Natural killer cell (primary cell): ENCODE measurements around the gene GALNT11. TPM values are rescaled to one million over a fixed set of nuclear protein-coding genes. Genes with fewer than 3 reads are reported as not detected.

ENCODE experiments used
- ATAC-seq, 3 donors: fragments of 150-1000 bp in 2 of 3; fragments of 200-7000 bp in 1 of 3; cut with Tn5 transposase; 1 replicate in 1 of 3; 2 replicates in 2 of 3; pipeline ENCODE4 v1.10.0; 2021; ENCODE audit warnings: mild to moderate bottlenecking in 2 of 3, moderate library complexity in 2 of 3
- DNase-seq, 2 donors: peaks; one replicate each; pipeline versions ENCODE4 v3.0.0 to v3.0.0-alpha.2; 2013 to 2021; ENCODE audit warnings: mixed read lengths in 1 of 2
- H3K27ac ChIP-seq: one replicate; pipeline ENCODE4 v1.5.1; 2013; ENCODE audit warnings: mild to moderate bottlenecking, low read length
- H3K27me3 ChIP-seq: one replicate; pipeline ENCODE4 v1.6.1; 2013; ENCODE audit warnings: low read length; ENCODE audit not compliant: control insufficient read depth, insufficient read depth
- H3K36me3 ChIP-seq: one replicate; pipeline ENCODE4 v1.6.1; 2013; ENCODE audit warnings: low read length; ENCODE audit not compliant: control insufficient read depth, insufficient read depth
- H3K4me1 ChIP-seq: one replicate; pipeline ENCODE4 v1.6.1; 2013; ENCODE audit warnings: low read length; ENCODE audit not compliant: control insufficient read depth, insufficient read depth
- H3K4me3 ChIP-seq: one replicate; pipeline ENCODE4 v1.5.1; 2013; ENCODE audit warnings: low read length
- H3K9me3 ChIP-seq: one replicate; pipeline ENCODE4 v1.6.1; 2013; ENCODE audit warnings: low read length; ENCODE audit not compliant: control insufficient read depth, insufficient read depth
- H3K27ac Mint-ChIP-seq, 2 donors: one replicate each; pipeline ENCODE4 v1.8.0; 2022; ENCODE audit warnings: mild to moderate bottlenecking in 2 of 2, mixed read lengths in 2 of 2, moderate library complexity in 1 of 2
- H3K27me3 Mint-ChIP-seq, 2 donors: one replicate each; pipeline ENCODE4 v1.8.0; 2022; ENCODE audit warnings: low read depth in 2 of 2, mixed read lengths in 2 of 2
- H3K36me3 Mint-ChIP-seq: one replicate; pipeline ENCODE4 v1.8.0; 2022; ENCODE audit warnings: mixed read lengths
- H3K4me1 Mint-ChIP-seq, 2 donors: one replicate each; pipeline ENCODE4 v1.8.0; 2022; ENCODE audit warnings: mixed read lengths in 2 of 2
- H3K4me3 Mint-ChIP-seq: one replicate; pipeline ENCODE4 v1.8.0; 2022; ENCODE audit warnings: mild to moderate bottlenecking, moderate library complexity, mixed read lengths
- H3K9me3 Mint-ChIP-seq, 2 donors: one replicate each; pipeline ENCODE4 v1.8.0; 2022; ENCODE audit warnings: mixed read lengths in 2 of 2
- WGBS: methylation state at CpG from one replicate; pipeline ENCODE4 v1.1.7; 2013; ENCODE audit warnings: missing lambda C conversion rate; ENCODE audit not compliant: insufficient coverage; 5-methylcytosine and 5-hydroxymethylcytosine counted together
- intact Hi-C: fragments of 100-400 bp; cut with micrococcal nuclease; formaldehyde crosslinking; loops from one replicate; pipeline ENCODE4 v1.14.2; 2022
- total RNA-seq, 4 donors: library from RNA; stranded (reverse); fragments of 120-200 nt in 1 of 4; gene quantifications; one replicate each; pipeline versions ENCODE4 v1.2.3 to v1.2.4, GENCODE V29; 2013 to 2022
- TF ChIP-seq, protein P1 (sequence below): fragments of 200-600 bp; IDR thresholded peaks from one replicate; pipeline ENCODE4 v1.8.0; 2022; ENCODE audit warnings: antibody characterized with exemption

Gene GALNT11
- total RNA-seq, 3 donors from 2014 or later (not counting 1 experiment from before 2014, with no cell fraction given) = 31.7 to 50.2 (median 44.0) TPM

DNA sequence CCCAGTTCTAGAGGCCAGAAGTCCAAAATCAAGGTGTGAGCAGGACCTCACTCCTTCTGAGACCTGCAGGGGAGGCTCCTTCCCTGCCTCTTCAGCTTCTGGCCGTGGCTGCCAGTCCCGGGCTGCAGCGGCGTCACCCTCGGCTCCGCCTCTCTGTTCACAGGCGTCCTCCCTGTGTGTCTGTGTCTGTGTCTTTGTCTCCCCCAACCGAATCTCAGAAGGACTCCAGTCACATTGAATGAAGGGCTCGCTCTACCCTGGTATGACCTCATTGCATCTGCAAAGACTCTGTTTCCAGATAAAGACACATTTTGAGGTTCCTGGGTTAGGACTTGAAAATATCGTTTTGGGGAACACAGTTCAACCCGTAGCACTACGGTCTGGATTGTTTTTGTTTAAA lies 33.1 kb upstream of the GALNT11 start:
- TF ChIP-seq, protein P1, sequence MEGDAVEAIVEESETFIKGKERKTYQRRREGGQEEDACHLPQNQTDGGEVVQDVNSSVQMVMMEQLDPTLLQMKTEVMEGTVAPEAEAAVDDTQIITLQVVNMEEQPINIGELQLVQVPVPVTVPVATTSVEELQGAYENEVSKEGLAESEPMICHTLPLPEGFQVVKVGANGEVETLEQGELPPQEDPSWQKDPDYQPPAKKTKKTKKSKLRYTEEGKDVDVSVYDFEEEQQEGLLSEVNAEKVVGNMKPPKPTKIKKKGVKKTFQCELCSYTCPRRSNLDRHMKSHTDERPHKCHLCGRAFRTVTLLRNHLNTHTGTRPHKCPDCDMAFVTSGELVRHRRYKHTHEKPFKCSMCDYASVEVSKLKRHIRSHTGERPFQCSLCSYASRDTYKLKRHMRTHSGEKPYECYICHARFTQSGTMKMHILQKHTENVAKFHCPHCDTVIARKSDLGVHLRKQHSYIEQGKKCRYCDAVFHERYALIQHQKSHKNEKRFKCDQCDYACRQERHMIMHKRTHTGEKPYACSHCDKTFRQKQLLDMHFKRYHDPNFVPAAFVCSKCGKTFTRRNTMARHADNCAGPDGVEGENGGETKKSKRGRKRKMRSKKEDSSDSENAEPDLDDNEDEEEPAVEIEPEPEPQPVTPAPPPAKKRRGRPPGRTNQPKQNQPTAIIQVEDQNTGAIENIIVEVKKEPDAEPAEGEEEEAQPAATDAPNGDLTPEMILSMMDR = no peak
- Mint-ChIP-seq H3K4me1 (no peaks in the 10 kb centered on the region), H3K4me3 (no peak overlapping the region), H3K27me3 (peaks cover 18 to 40% of the 10 kb centered on the region in 2 donors), H3K9me3 (no peaks in the 10 kb centered on the region), H3K27ac (no peak overlapping the region), H3K36me3 (no peaks in the 10 kb centered on the region)
- Histone ChIP-seq H3K27ac (no peak overlapping the region), H3K4me1 (no peaks in the 10 kb centered on the region), H3K27me3 (peaks cover 2% of the 10 kb centered on the region), H3K9me3 (no peaks in the 10 kb centered on the region), H3K4me3 (no peak overlapping the region), H3K36me3 (no peaks in the 10 kb centered on the region)
- 7% methylated on average over 10 of the region's 12 CpGs for WGBS
- DNase-seq (peak in 1 of 2 donors; percentile 68), ATAC-seq (peak; percentile 88 to 97 (median 89))
- intact Hi-C loops = loop anchor here (1.0 kb wide), 1 partner anchor 209 kb away; no protein-coding TSS in a partner anchor

DNA sequence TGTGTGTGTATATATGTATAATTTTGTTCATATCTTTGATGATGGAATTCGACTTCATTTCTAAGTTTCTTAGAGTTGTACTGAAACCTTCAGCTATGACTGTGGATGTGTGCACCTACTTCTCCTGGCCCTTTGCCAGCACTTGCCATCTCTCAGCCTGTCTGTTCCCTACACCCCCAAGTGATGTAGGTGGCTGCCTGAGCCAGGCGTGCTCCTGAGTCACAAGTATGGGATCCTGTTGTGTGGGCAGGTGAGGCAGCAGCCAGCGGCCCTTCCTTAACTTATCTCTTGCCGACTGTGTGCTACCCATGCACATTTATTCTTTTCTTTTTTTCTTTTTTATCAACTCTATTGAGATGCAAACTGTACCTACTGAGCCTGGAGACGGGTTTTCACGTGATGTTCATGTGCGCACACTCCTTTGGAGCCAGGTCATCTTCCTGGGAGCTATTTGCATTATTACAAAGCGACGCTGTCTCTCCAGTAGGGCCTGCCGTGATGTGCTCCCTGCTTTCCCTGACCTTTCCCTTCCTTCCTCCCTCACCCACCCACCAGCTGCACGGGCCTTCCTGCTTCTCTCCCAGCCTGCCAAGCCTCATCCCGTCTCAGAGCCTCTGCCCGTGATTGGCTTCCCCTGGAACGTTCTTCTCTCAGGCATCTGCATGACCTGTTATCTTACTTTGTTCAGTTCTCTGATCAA lies 31.3 kb upstream of the GALNT11 start:
- Mint-ChIP-seq H3K36me3 (no peaks in the 10 kb centered on the region), H3K27ac (no peak overlapping the region), H3K9me3 (no peaks in the 10 kb centered on the region), H3K4me1 (no peaks in the 10 kb centered on the region), H3K4me3 (no peak overlapping the region), H3K27me3 (peaks cover 23 to 47% of the 10 kb centered on the region in 2 donors)
- DNase-seq (peak in 1 of 2 donors; percentile 13), ATAC-seq (no peak)
- no peaks in the 10 kb centered on the region for H3K4me1 ChIP-seq
- no peak overlapping the region for H3K27ac ChIP-seq
- H3K9me3 ChIP-seq = no peaks in the 10 kb centered on the region
- H3K36me3 ChIP-seq = no peaks in the 10 kb centered on the region
- H3K27me3 ChIP-seq = peaks cover 2% of the 10 kb centered on the region
- no peak overlapping the region for H3K4me3 ChIP-seq
- 76% methylated on average over 14 of the region's 14 CpGs for WGBS
- TF ChIP-seq, protein P1 = no peak
- intact Hi-C loops = no loop called here

DNA sequence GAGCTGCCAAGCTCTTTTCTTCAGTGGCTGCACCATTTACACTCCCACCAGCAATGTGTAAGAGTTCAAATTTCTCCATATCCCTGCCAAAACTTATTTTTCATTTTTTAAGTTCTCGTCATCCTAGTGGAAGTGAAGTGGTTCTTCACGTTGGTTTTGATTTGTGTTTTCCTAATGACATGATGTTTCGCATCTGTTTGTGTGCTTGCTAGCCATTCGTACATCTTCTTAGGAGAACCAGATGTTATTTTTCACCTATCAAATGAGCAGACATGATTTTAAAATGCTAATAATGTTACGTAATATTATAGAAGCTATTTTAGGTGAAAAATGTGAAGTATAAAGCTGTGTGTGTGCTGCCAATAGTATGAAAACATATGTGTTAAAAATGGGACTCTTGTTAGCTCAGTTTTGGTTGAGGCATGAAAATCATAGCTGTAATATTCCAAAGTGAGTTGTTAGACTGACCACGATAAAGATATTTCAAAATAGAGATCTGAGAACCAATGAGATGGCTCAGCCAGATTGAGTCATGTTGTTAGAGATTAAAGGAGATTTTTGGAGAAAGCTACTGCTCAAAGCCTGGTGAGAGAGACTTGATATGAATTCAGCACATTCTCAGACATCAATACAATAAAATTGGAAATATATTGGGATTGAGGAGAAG lies 25.9 kb upstream of the GALNT11 start:
- ATAC-seq (no peak), DNase-seq (no peak)
- Histone ChIP-seq H3K27me3 (peaks cover 3% of the 10 kb centered on the region), H3K4me1 (no peaks in the 10 kb centered on the region), H3K4me3 (no peak overlapping the region), H3K36me3 (no peaks in the 10 kb centered on the region), H3K9me3 (no peaks in the 10 kb centered on the region), H3K27ac (no peak overlapping the region)
- Mint-ChIP-seq H3K27me3 (peaks cover 23 to 45% of the 10 kb centered on the region in 2 donors), H3K4me3 (no peak overlapping the region), H3K4me1 (no peaks in the 10 kb centered on the region), H3K9me3 (no peaks in the 10 kb centered on the region), H3K27ac (no peak overlapping the region), H3K36me3 (no peaks in the 10 kb centered on the region)
- WGBS = 87% methylated on average over 4 of the region's 6 CpGs
- intact Hi-C loops = no loop called here
- TF ChIP-seq, protein P1 = no peak
